ENCODE data around the gene SNRNP48.

SNRNP48 gene

GRCh38 chr6:7615611-7616383, 25.8 kb downstream of the SNRNP48 start:
- H4K20me1 ChIP-seq (ENCODE audit: insufficient read depth, low read length): no peaks in the 10 kb centered on the region
- no peak overlapping the region for H3K9ac ChIP-seq (ENCODE audit: low read length)
- H3K27me3 ChIP-seq (ENCODE audit: low read depth, low read length): no peaks in the 10 kb centered on the region
- H3K36me3 ChIP-seq (replicated peaks; ENCODE audit: low read depth, low read length): peaks cover 3% of the 10 kb centered on the region
- no peak overlapping the region for H3K27ac ChIP-seq (ENCODE audit: low read length)
- H3K4me3 ChIP-seq (ENCODE audit: low read length): peak overlapping the region; percentile 49
- H3K4me1 ChIP-seq (ENCODE audit: low read length): peaks cover 9% of the 10 kb centered on the region
- no peak for TF ChIP-seq EZH2phosphoT487 (IDR thresholded peaks at IDR 0.05; ENCODE audit: low read depth)
- TF ChIP-seq CTCF (IDR thresholded peaks at IDR 0.05; ENCODE audit: low read depth, low read length): peak; percentile 65
- no peak overlapping the region for H2AFZ ChIP-seq (ENCODE audit: low read depth, low read length)
- no peaks in the 10 kb centered on the region for H3K79me2 ChIP-seq (ENCODE audit: low read length)
- no peaks in the 10 kb centered on the region for H3K9me3 ChIP-seq (ENCODE audit: insufficient read depth, low read length)
- peak overlapping the region; percentile 59 for H3K4me2 ChIP-seq (ENCODE audit: low read length)

GRCh38 chr6:7617801-7618764, 28.1 kb downstream of the SNRNP48 start:
- H3K4me1 ChIP-seq (ENCODE audit: low read length): peaks cover 9% of the 10 kb centered on the region
- H3K36me3 ChIP-seq (replicated peaks; ENCODE audit: low read depth, low read length): peaks cover 3% of the 10 kb centered on the region
- peak overlapping the region; percentile 37; the same call in 1 of the 2 replicates for H3K4me3 ChIP-seq (ENCODE audit: low read length)
- no peaks in the 10 kb centered on the region for H3K79me2 ChIP-seq (ENCODE audit: low read length)
- H3K4me2 ChIP-seq (ENCODE audit: low read length): peak overlapping the region; percentile 47
- H3K9me3 ChIP-seq (ENCODE audit: insufficient read depth, low read length): no peaks in the 10 kb centered on the region
- no peaks in the 10 kb centered on the region for H3K27me3 ChIP-seq (ENCODE audit: low read depth, low read length)
- no peak overlapping the region for H3K27ac ChIP-seq (ENCODE audit: low read length)
- TF ChIP-seq CTCF (IDR thresholded peaks at IDR 0.05; ENCODE audit: low read depth, low read length) (no peak), EZH2phosphoT487 (IDR thresholded peaks at IDR 0.05; ENCODE audit: low read depth) (no peak)
- no peak overlapping the region for H2AFZ ChIP-seq (ENCODE audit: low read depth, low read length)
- no peaks in the 10 kb centered on the region for H4K20me1 ChIP-seq (ENCODE audit: insufficient read depth, low read length)
- no peak overlapping the region for H3K9ac ChIP-seq (ENCODE audit: low read length)

GRCh38 chr6:7621761-7622160, 31.8 kb downstream of the SNRNP48 start:
- Histone ChIP-seq H3K9me3 (ENCODE audit: insufficient read depth, low read length) (no peaks in the 10 kb centered on the region), H3K36me3 (replicated peaks; ENCODE audit: low read depth, low read length) (no peaks in the 10 kb centered on the region), H3K27me3 (ENCODE audit: low read depth, low read length) (no peaks in the 10 kb centered on the region), H3K27ac (ENCODE audit: low read length) (no peak overlapping the region), H2AFZ (ENCODE audit: low read depth, low read length) (no peak overlapping the region), H3K4me2 (ENCODE audit: low read length) (no peak overlapping the region), H3K4me3 (ENCODE audit: low read length) (no peak overlapping the region), H3K79me2 (ENCODE audit: low read length) (no peaks in the 10 kb centered on the region), H3K9ac (ENCODE audit: low read length) (no peak overlapping the region), H3K4me1 (ENCODE audit: low read length) (peaks cover 9% of the 10 kb centered on the region), H4K20me1 (ENCODE audit: insufficient read depth, low read length) (no peaks in the 10 kb centered on the region)
- TF ChIP-seq CTCF (IDR thresholded peaks at IDR 0.05; ENCODE audit: low read depth, low read length) (no peak), EZH2phosphoT487 (IDR thresholded peaks at IDR 0.05; ENCODE audit: low read depth) (no peak)

Data from OCI-LY3 (cell line).